HG03095 (cell line): Measurements from ENCODE around the gene MTG1.

ENCODE experiments used
- ATAC-seq: cut with Tn5 transposase; IDR thresholded peaks from one replicate; pipeline ENCODE4 v1.9.1; 2021; ENCODE audit warnings: moderate library complexity; ENCODE audit not compliant: unreplicated experiment

The MTG1 gene, protein sequence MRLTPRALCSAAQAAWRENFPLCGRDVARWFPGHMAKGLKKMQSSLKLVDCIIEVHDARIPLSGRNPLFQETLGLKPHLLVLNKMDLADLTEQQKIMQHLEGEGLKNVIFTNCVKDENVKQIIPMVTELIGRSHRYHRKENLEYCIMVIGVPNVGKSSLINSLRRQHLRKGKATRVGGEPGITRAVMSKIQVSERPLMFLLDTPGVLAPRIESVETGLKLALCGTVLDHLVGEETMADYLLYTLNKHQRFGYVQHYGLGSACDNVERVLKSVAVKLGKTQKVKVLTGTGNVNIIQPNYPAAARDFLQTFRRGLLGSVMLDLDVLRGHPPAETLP

DNA sequence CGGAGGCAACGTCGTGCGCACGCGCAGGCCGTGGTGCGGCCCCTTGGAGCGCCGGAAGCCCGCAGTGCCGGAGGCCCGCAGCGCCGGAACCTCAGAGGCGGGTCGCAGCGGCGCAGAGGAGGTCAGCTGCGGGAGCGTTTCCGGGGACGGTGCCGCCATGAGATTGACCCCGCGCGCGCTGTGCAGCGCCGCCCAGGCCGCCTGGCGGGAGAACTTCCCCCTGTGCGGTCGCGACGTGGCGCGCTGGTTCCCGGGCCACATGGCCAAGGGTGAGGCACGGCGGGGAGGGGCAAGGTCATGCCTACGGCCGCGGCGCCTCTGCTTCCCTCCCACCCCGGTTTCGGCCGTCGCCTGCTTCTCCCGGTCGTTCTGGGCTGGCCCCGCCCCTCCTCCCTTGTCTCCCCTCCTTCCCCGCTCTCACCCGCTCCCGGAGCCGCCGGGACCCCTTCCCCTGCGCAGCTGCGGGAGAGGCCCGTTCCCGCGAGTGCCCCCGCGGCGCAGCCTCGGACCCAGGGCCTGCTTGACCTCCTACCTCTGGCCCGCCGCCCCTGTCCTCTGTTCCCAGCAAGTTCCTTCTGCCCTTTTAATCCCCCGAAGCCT lies at the start of gene MTG1:
Gene MTG1, plus strand, starts transcription at position 94 of the 600 bp plus-strand sequence. Its CDS starts 64 bp downstream, at position 158.
- peak; percentile 55 for ATAC-seq

DNA sequence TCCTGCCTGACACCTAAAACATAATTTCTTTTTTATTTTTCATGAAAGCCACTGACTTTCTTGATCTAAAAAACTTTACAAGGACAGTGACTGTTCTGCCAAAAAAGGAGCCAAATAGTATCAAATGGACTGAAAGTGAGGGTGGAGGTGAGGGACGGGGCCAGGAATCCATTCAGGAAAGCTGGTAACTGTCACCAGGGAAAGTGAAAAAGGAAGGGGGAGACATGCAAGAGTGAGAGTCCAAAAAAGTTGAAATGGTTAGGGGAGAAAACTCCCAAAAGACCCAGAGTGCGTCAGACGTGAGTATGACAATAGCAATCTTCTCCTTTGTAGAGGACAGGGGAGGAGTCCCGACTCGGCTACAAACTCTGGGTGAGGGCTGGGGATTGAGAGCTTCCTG lies 49.7 kb upstream of the MTG1 start:
- ATAC-seq = no peak

DNA sequence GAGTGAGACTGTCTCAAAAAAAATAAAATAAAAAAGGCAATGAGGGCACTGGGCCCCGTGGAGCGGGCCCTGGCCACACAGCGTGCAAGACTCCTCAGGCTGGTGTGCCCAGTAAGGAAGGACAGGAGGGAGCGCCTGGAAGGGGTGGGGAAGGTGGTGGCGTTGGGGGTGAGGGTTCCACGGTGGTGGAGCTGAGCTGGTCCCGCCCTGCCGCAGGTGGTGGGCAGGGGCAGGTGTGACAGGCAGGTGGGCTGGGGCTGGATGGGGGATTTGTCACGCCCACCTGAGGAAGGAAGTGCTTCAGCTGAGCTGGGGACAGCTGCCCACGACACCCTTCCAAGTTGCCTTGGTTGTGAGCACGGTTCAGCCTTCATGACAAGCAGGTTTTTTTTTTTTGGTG lies 47.5 kb upstream of the MTG1 start:
- no peak for ATAC-seq

DNA sequence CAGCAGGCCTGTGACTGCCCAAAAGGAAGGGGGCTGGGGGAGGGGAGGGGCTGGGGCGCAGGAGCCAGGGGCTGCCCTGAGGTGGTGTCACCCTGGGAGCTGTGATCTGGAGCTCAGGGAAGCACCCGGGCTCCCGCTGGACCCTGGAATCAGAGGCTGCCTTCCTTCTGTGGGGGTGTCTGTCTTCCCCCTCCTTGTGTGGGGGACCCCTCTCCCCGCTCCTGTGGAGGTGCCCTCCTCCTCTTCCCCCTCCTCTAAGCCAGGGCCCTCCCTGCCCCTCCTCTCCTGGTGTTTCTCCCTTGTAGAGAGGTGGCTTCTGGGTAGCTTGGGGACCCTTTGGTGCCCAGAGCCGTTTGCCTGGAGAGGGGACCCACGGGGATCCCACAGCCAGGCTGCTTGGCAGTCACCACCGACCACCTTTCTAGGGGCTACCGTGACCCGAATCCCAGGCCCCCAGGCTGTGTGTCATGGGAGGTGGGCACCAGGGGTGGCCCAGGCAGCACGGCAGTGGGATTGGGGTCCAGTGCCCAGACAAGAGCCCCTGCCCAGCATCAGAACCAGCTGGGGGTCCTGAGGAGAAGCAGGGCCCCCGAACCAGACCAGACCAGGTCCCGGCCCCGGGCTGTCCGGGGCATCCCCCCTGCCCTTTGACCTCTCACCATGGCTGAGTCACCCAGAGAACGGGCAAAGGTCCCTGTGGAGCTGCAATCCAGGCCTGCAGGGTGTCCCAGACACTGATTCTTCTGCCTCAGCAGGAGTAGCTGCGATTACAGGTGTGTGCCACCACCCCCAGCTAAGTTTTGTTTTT lies 46.0 kb upstream of the MTG1 start:
- ATAC-seq = no peak

DNA sequence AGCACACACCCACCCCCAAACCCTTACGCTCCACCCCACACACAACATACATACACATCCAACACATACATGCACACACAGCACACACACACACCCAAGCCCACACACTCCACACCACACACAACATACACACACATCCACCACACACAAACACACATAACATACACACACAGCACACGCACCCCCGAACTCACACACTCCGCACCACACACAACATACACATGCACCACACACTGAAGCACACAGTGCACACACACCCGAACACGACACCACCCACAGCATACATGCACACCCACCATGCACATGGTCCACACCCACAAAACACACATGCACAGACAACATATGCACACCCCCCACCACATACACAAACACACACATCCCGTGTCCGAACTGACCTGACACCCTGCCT lies 44.8 kb upstream of the MTG1 start:
- ATAC-seq = no peak

DNA sequence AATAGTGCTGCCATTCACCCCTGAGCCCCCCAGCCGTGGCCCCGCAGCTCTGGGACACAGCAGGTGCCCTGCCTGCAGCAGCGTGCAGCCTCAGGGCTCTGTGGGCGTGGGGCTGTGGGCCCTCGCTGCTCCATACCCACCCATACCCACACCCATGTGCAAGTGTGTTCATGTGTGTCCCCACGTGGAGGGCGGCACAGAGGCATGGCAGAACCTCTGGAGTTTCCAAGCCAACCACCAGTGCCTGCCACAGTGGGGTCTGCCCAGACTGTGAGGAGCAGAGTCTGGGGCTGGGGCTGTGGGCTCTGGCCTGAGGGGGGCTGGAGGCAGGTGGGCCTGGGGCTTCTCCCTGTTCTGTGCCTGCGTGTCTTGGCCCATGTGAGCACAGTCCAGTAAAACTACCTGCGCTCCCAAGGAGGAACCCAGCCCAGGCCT lies 44.4 kb upstream of the MTG1 start:
- no peak for ATAC-seq

DNA sequence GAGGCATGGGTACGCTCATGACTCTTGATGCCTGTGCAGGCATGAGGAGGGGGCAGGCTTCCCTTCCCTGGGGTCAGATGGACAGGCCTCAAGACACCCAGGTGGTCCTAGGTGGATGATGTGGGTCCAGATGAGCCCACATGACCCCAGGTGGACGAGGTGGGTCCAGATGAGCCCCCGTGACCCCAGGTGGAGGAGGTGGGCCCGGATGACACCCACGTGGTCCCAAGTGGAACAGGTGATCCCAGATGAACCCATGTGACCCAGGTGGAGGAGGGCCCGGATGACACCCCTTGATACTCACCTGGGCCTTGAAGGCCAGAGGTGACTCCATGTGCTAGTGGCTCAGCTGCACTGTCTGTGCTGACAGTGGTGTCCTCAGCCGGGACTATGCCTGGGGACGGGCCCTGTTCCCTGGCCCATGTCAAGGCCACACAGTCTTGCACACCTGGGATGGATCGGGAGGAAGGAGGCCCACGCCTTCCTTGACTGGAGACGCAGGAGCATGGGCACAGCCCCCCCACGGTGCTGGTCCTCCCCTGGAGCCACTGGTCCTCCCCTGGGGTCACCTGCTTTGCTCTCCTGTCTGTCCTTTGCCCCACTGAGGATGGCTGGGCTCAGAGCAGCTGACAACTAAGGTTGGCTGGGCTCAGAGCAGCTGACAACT lies 43.5 kb upstream of the MTG1 start:
- no peak for ATAC-seq

DNA sequence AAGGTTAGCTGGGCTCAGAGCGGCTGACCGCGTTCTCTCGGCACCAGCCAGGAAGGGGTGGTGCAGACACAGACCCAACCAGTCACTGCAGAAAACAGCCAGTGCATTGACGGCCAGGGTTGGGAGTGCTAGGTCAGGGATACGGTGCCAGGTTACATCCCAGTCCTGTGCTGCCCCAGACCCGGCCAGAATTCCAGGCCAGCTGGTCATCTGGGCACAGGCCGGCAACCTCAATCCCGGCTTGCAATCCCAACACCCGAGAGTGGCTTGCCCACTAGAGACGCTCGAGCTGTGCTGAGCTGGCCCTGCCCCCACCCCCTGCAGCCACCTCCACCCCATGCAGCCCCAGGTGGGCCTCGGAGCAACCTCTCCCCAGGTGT lies 43.0 kb upstream of the MTG1 start:
- no peak for ATAC-seq

DNA sequence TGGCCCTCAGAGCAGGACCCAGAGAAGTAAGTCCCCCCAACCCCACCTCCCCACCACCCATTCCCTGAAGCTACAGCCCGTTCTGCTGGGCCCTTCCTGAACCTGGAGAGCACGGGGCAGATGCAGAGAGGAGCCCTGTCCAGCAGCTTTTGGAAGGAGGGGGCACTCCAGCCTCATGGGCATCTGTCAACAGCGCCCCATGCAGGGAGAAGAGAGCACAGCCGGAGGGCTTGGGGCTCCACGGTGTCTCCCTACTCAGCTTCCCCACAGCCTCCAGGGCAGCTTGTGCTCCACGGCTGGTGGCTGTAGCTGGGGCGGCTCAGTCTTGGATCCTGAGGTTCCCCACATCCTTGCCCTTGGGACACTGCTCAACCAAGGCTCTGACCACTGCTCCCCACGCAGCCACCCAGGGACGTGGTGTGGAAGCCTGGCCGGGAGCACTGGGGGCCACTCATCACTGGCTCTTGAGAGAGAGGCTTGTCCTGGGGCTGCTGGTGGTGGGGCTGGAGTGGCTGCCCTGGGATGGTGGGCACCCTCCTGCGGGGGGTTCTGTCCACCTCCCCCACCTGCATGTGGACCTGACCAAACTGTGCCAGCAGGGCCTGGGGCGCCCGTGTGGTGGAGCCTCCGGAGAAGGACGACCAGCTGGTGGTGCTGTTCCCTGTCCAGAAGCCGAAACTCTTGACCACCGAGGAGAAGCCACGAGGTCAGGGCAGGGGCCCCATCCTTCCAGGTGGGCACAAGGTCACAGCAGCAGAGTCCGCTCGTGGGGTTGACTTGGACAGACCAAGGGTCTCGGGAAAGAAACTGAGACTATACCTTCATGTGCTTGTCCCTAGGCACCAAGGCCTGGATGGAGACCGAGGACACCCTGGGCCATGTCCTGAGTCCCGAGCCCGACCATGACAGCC lies 42.3 kb upstream of the MTG1 start:
- ATAC-seq = no peak

DNA sequence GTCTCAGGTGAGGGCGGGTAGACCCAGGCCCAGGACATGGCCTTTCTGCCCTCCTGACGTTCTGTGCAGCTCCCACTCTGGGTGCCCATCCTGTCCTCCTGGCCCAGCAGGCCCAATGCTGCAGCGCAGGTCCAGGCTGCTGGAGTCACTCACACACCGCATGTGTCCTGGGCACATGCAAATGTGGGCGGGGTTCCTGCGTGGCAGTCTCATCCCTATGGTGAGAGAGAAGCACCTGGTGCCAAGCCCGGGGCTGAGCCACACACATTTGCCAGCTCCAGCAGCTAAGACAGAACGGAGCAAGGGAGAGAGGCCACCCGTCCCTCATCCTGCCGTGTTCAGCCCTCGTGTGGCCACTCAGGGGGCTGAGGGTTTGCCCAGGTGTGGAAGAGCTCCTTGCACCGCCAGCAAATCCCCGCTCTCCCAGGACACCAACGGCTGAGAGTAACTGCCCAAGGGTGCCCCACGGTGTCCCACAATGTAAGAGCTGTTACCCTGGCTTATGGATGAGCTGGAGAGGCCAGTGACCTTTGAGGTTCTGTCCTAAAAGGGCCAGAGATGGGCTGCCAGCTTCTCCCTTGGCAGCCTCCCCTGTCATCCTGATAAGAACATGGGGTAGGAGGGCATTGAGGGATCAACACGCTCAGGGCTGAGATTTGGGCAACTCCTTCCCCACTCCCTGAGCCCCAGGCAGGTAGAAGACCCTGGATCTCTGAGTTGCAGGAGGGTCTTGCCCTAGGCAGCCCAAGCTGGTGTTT lies 40.6 kb upstream of the MTG1 start:
- ATAC-seq = no peak

DNA sequence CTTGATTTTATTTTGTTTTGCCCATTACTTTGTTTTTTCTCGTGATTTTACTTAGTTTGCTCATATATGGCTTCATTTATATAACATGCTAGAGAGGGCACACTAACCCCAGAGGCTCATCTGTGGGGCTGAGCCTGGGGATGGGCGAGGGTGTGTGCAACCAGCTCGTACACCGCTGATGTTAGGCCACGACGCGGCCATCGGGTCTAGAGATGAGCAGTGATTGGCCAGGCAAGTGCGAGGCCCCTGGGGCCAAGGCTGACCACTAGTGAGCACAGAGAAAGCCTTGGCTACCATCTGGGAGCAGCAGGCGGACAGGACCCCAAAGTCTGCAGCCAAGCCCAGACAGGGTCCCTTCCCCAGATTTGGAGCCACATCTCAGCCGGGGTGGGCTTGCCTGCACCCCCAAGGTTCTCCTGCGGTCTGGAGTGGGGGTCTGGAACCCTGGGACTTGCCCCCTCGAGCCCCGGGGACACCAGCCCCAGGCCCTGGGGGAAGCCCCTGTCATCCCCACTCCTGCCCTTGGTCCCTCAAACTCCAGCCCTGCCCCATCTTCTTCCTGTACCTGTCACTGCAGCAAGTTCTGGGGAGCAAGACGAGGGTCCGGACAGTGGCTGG lies 39.9 kb upstream of the MTG1 start:
- no peak for ATAC-seq

DNA sequence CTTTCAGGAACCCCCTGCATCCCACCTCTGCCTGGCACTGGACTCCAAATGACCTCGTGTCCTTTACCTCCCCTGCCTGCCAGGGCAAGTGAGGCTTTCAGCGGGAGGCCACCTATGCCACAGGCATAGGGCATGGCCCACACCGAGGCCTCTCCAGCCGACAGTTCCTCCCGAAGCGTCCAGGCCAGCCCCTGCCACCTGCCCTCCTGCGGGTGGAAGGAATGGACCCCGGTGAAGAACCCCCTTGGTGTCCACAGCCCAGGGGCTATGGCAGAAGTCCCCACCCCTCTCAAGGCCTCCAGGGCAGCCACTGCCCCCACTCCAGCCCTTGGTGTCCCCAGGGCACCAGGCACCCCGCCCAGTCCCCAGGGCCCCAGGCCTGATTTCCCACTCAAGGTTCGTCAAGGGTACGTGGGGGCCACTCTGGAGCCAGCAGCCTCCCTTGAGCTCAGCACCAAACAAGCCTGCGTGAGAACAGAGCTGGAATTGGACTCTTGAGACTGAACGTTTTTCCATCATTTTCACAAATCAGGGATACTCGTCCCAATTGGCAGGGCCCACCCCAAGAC lies 39.2 kb upstream of the MTG1 start:
- ATAC-seq = no peak

DNA sequence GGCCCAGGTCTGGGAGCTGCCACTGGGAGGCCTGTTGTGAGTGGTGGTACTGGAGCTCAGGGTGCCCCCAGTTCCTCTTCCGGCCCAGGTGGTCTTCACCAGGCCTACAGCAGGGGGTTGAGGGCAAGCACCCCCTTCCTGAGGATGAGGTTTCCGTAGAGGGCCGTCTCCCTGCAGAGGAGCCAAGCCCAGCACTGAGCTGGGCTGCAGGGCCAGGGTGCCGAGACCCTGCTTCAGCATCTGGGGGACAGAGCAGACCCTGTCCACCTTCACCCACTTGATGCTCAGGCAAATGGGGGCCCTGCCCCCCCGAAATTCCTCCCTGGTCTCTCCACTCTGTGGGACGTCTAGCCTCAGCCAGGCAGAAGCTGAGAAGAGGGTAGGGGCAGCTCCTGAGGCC lies 38.7 kb upstream of the MTG1 start:
- no peak for ATAC-seq

DNA sequence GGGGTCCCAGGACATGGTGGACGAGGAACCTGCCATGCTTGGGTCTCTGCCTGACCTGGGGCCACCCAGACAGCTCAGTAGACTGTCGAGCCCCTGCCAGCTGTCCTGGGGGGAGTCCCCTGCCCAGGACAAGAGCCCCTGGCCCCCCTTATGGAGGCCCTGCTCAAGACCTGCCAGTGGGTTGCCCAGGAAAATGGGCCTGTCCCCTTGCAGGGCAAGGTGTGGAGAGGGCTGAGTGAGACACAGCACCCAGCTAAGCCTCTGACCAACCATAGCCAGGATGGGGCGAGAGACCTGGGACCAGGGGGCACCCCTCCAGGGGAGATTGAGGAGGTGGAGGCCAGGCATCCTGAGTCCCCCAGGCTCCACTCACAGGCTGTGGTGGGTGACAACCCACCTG lies 38.0 kb upstream of the MTG1 start:
- ATAC-seq = no peak

DNA sequence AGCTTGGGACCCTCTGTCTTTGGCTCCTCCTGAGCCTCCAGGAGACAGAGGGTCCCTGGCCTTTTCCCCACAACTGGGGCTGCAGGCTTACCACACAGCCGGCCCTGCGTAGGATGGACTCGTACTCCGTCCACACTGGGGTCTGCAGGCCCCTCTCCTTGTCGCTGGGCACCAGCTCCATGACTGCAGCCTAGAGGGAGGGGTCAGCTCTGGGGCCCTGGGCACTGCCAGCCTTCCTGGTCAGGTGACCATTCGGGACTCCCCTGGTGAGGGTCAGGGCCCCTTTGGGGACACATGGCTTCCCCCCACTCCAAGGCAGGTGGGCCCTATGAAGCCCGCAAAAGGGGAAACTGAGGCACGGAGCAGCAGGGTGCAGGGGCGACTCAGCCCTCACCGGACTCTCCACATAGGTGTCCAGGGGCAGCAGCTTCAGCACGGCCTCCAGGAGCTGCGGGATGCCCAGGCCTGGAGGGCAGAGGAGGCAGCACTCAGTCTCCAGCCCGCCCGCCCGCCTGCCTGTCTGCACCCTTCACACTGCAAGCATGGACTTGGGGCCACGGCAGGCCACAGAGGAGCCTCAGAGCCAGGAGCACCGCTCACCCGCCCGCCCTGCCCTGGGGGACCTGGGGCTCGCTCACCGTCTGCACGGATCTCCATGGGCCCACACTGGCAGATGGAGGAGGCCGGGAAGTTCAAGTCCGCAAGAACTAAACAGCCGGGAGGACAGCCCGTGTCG lies 37.2 kb upstream of the MTG1 start:
- ATAC-seq = no peak

DNA sequence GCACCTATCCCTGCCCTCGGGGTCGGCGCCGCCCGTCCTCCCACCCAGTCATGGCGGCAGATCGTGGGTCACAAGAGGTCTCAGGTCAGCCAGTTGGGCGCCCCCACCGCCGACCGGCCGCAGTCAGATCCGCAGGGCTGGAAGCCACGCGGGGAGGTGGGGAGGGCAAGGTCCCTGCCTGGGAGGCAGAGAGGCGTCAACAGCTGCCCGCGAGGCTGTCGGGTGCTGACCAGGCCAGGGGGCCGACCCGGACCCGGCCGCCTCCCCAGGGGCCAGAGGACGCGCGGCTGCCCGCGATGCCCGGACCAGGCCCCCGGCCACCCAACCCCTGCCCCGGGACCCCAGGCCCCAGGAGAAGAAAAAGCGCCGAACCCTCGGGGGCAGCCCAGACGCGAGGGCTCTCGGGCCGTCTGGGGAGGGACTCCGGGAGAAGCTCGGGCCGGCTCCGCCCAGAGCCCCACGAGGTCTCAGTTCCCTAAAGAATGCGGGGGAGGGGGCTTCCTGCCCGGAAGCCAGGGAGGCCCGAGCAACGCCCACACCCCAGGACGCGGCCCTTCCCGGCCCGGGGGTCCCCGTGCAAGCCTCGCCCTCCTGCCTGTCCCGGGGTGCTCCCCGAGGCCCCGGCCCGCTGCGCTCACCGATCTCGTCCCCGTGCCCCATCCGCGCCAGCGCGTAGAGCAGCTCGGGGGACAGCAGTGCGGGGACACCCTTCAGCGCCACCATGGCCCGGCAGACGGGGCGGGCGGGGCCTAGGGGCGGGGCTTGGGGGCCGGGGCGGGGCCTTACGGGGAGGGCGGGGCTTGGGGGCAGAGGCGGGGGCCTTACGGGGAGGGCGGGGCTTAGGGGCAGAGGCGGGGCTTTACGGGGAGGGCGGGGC lies 36.4 kb upstream of the MTG1 start, which contains the start of gene FUOM:
Gene FUOM, minus strand, starts transcription at position 735 of the 877 bp plus-strand sequence. Its CDS starts 12 bp downstream, at position 723.
- ATAC-seq = peak; percentile 78
